Measurements from ENCODE around the gene HELT. TPM values are rescaled to one million over a fixed set of nuclear protein-coding genes. Genes with fewer than 3 reads are reported as not detected.

The HELT gene
- total and polyA plus RNA-seq, 2 donors from 2014 or later, result 0.37 TPM; not detected in 1

GRCh38 chr4:185035284-185035683 is 17.0 kb downstream of the HELT start:
- Histone ChIP-seq H3K9ac (ENCODE audit: low read length in 3 of 3) (no peak overlapping the region), H3K36me3 (ENCODE audit: control insufficient read depth in 2 of 3, insufficient read depth in 3 of 3, low read length in 3 of 3) (no peaks in the 10 kb centered on the region), H3K4me3 (ENCODE audit: low read length in 3 of 3) (no peak overlapping the region), H3K27ac (ENCODE audit: low read depth in 2 of 2, low read length in 2 of 2) (no peak overlapping the region), H3K27me3 (ENCODE audit: control insufficient read depth, insufficient read depth, low read length) (peaks cover 2% of the 10 kb centered on the region), H3K4me1 (ENCODE audit: control insufficient read depth in 2 of 3, insufficient read depth in 2 of 3, low read depth in 1 of 3, low read length in 3 of 3) (peaks cover 0 to 4% (median 0%) of the 10 kb centered on the region in 3 donors), H3K9me3 (ENCODE audit: control insufficient read depth in 2 of 3, insufficient read depth in 1 of 3, low read length in 3 of 3) (no peaks in the 10 kb centered on the region)
- intact Hi-C loops (cut with DNase I), result loop anchor here (10.0 kb wide), 1 partner anchor 100 kb away; no protein-coding TSS in a partner anchor
- FAIRE-seq (no peak), DNase-seq (no peak)
- TF ChIP-seq, protein P1, sequence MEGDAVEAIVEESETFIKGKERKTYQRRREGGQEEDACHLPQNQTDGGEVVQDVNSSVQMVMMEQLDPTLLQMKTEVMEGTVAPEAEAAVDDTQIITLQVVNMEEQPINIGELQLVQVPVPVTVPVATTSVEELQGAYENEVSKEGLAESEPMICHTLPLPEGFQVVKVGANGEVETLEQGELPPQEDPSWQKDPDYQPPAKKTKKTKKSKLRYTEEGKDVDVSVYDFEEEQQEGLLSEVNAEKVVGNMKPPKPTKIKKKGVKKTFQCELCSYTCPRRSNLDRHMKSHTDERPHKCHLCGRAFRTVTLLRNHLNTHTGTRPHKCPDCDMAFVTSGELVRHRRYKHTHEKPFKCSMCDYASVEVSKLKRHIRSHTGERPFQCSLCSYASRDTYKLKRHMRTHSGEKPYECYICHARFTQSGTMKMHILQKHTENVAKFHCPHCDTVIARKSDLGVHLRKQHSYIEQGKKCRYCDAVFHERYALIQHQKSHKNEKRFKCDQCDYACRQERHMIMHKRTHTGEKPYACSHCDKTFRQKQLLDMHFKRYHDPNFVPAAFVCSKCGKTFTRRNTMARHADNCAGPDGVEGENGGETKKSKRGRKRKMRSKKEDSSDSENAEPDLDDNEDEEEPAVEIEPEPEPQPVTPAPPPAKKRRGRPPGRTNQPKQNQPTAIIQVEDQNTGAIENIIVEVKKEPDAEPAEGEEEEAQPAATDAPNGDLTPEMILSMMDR (IDR thresholded peaks at IDR 0.05; ENCODE audit: borderline replicate concordance, extremely low read depth, insufficient read depth), result no peak

GRCh38 chr4:185036019-185036418 is 17.7 kb downstream of the HELT start:
- H3K9ac ChIP-seq (ENCODE audit: low read length in 3 of 3), result no peak overlapping the region
- H3K27ac ChIP-seq (ENCODE audit: low read depth in 2 of 2, low read length in 2 of 2), result no peak overlapping the region
- TF ChIP-seq, protein P1 (IDR thresholded peaks at IDR 0.05; ENCODE audit: borderline replicate concordance, extremely low read depth, insufficient read depth), result no peak
- no peak for FAIRE-seq
- intact Hi-C loops (cut with DNase I), result loop anchor here (10.0 kb wide), 1 partner anchor 99 kb away; no protein-coding TSS in a partner anchor
- H3K9me3 ChIP-seq (ENCODE audit: control insufficient read depth in 2 of 3, insufficient read depth in 1 of 3, low read length in 3 of 3), result no peaks in the 10 kb centered on the region
- no peak overlapping the region for H3K4me3 ChIP-seq (ENCODE audit: low read length in 3 of 3)
- no peaks in the 10 kb centered on the region for H3K36me3 ChIP-seq (ENCODE audit: control insufficient read depth in 2 of 3, insufficient read depth in 3 of 3, low read length in 3 of 3)
- peaks cover 2% of the 10 kb centered on the region for H3K27me3 ChIP-seq (ENCODE audit: control insufficient read depth, insufficient read depth, low read length)
- peaks cover 0 to 4% (median 0%) of the 10 kb centered on the region in 3 donors for H3K4me1 ChIP-seq (ENCODE audit: control insufficient read depth in 2 of 3, insufficient read depth in 2 of 3, low read depth in 1 of 3, low read length in 3 of 3)
- no peak for DNase-seq

DNA sequence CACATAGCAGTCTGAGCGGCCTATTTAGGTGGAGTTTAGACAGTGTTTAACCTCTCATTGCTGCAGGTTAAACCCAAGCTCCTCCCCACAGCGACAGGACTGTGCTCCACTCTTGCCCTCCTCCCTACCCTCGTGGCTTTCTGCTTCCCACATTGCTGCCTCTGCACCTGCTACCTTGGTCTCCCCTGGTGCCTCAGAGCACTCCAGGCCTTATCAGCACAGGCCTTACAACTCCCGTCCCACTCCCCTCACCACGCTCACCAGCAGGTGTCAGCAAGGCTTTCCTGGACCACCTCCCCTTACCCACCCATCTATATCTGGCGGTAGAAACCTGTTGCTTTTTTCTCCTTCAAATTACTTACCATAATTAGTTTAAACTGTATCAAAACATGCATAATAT is 18.6 kb downstream of the HELT start:
- H3K27me3 ChIP-seq (ENCODE audit: control insufficient read depth, insufficient read depth, low read length), result no peaks in the 10 kb centered on the region
- H3K9me3 ChIP-seq (ENCODE audit: control insufficient read depth in 2 of 3, insufficient read depth in 1 of 3, low read length in 3 of 3), result no peaks in the 10 kb centered on the region
- no peak overlapping the region for H3K4me3 ChIP-seq (ENCODE audit: low read length in 3 of 3)
- no peak overlapping the region for H3K9ac ChIP-seq (ENCODE audit: low read length in 3 of 3)
- TF ChIP-seq, protein P1 (IDR thresholded peaks at IDR 0.05; ENCODE audit: borderline replicate concordance, extremely low read depth, insufficient read depth), result no peak
- FAIRE-seq (no peak), DNase-seq (no peak)
- H3K4me1 ChIP-seq (ENCODE audit: control insufficient read depth in 2 of 3, insufficient read depth in 2 of 3, low read depth in 1 of 3, low read length in 3 of 3), result peaks cover 0 to 4% (median 0%) of the 10 kb centered on the region in 3 donors
- intact Hi-C loops (cut with DNase I), result loop anchor here (10.0 kb wide), 1 partner anchor 98 kb away; no protein-coding TSS in a partner anchor
- no peaks in the 10 kb centered on the region for H3K36me3 ChIP-seq (ENCODE audit: control insufficient read depth in 2 of 3, insufficient read depth in 3 of 3, low read length in 3 of 3)
- no peak overlapping the region for H3K27ac ChIP-seq (ENCODE audit: low read depth in 2 of 2, low read length in 2 of 2)
